GM13976 (cell line): ENCODE measurements around the gene DUSP22.
A peak's percentile ranks its signal among the peaks of the same experiment; 100 is the strongest.

ENCODE experiments used
- DNase-seq: peaks from one replicate; pipeline ENCODE4 v3.0.0; 2012; ENCODE audit warnings: low spot score
- CTCF ChIP-seq: IDR thresholded peaks from 2 replicates; pipeline ENCODE4 v1.5.1; 2012; ENCODE audit warnings: borderline replicate concordance, mild to moderate bottlenecking; ENCODE audit not compliant: insufficient read depth; ENCODE audit errors: extremely low read depth, missing control alignments, control extremely low read depth
- in situ Hi-C: fragments of 300-500 bp; cut with MboI; formaldehyde crosslinking; loops from one replicate; pipeline ENCODE4 v1.12.0; 2022; ENCODE audit warnings: low sequenced_read_pairs, mixed read lengths, inconsistent platforms; ENCODE audit not compliant: unreplicated experiment

DUSP22 gene

GRCh38 chr6:315226-315625 is 22.9 kb downstream of the DUSP22 start:
- in situ Hi-C loops = no loop called here
- DNase-seq = no peak
- no peak for TF ChIP-seq CTCF

GRCh38 chr6:315921-316752 is 23.9 kb downstream of the DUSP22 start:
- in situ Hi-C loops = no loop called here
- no peak for TF ChIP-seq CTCF
- peak; percentile 71 for DNase-seq

- in situ Hi-C loops = no loop called here
Observed at GRCh38 chr6:316753-317038, 24.4 kb downstream of the DUSP22 start.

GRCh38 chr6:317060-317447 is 24.8 kb downstream of the DUSP22 start:
- no peak for DNase-seq
- TF ChIP-seq CTCF = no peak
- in situ Hi-C loops = no loop called here

More at GRCh38 chr6:316753-317038, 24.4 kb downstream of the DUSP22 start:
- TF ChIP-seq CTCF = no peak
- DNase-seq = no peak

GRCh38 chr6:317448-318144 is 25.3 kb downstream of the DUSP22 start:
- DNase-seq = peak; percentile 75
- no peak for TF ChIP-seq CTCF
- in situ Hi-C loops = no loop called here

- no peak for TF ChIP-seq CTCF
- in situ Hi-C loops = no loop called here
- no peak for DNase-seq
Observed at GRCh38 chr6:318243-318890, 26.1 kb downstream of the DUSP22 start.
